Upper lobe of left lung (tissue), 4 donors: ENCODE results near the gene STMN1.

ENCODE experiments used
- EP300 ChIP-seq, 4 donors: sonication (generic); formaldehyde crosslinking; IDR thresholded peaks; one replicate each; pipeline ENCODE4 v1.5.1; 2017; ENCODE audit warnings: antibody characterized with exemption in 4 of 4, control low read depth in 2 of 4
- POLR2A ChIP-seq, 4 donors: fragments of 450-650 bp; IDR thresholded peaks; one replicate each; pipeline ENCODE4 v1.5.1; 2016 to 2017; ENCODE audit warnings: antibody characterized with exemption in 4 of 4, mild to moderate bottlenecking in 2 of 4
- POLR2AphosphoS5 ChIP-seq, 2 donors: sonication (generic); formaldehyde crosslinking; IDR thresholded peaks; one replicate each; pipeline ENCODE4 v1.5.1; 2017; ENCODE audit warnings: antibody characterized with exemption in 2 of 2
- TF ChIP-seq, protein P1 (sequence below), 6 experiments: fragments of 450-650 bp in 4 of 6; fragments of 200-600 bp in 2 of 6; sonication (generic) in 2 of 6; IDR thresholded peaks; one replicate each; pipeline ENCODE4 v1.5.1; 2016 to 2019; ENCODE audit warnings: antibody characterized with exemption in 6 of 6

DNA sequence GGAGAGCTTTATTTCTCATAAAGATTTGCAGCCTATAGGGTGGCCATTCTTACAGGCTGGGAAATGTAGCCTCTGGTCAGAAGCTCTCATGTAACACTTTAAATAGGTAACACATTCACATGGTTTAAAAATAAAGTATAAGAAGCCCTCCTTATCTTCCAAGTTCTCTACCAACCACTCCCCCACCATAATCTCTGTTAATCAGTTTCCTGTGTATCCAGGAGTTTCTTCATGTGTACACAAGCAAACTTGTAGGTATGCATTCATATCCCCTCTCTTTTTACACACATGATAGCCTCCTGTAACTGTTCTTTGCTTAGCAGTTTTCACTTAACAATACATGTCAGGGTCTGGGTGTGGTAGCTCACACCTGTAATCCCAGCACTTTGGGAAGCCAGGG is 4.9 kb upstream of the STMN1 start:
- TF ChIP-seq, protein P1, sequence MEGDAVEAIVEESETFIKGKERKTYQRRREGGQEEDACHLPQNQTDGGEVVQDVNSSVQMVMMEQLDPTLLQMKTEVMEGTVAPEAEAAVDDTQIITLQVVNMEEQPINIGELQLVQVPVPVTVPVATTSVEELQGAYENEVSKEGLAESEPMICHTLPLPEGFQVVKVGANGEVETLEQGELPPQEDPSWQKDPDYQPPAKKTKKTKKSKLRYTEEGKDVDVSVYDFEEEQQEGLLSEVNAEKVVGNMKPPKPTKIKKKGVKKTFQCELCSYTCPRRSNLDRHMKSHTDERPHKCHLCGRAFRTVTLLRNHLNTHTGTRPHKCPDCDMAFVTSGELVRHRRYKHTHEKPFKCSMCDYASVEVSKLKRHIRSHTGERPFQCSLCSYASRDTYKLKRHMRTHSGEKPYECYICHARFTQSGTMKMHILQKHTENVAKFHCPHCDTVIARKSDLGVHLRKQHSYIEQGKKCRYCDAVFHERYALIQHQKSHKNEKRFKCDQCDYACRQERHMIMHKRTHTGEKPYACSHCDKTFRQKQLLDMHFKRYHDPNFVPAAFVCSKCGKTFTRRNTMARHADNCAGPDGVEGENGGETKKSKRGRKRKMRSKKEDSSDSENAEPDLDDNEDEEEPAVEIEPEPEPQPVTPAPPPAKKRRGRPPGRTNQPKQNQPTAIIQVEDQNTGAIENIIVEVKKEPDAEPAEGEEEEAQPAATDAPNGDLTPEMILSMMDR (IDR thresholded peaks at IDR 0.05) = no peak
- TF ChIP-seq POLR2A (IDR thresholded peaks at IDR 0.05) = no peak
- TF ChIP-seq POLR2AphosphoS5 (IDR thresholded peaks at IDR 0.05) = no peak
- no peak for TF ChIP-seq EP300 (IDR thresholded peaks at IDR 0.05)
